WI38 (cell line): Measurements from ENCODE around the gene TBCD.

Experiments
- H3K4me3 ChIP-seq: 2 replicates; pipeline ENCODE4 v1.5.1; 2011; ENCODE audit warnings: low read depth, mild to moderate bottlenecking, control low read depth, low read length
- CTCF ChIP-seq: IDR thresholded peaks from 2 replicates; pipeline ENCODE4 v1.5.1; 2012; ENCODE audit warnings: low read depth, mild to moderate bottlenecking, control low read depth, low read length

Gene TBCD

GRCh38 chr17:82854226-82854625 is 102.4 kb downstream of the TBCD start:
- TF ChIP-seq CTCF, result no peak
- H3K4me3 ChIP-seq, result no peak overlapping the region

- H3K4me3 ChIP-seq, result no peak overlapping the region
- TF ChIP-seq CTCF, result no peak
Measured at GRCh38 chr17:82856361-82856760, 104.5 kb downstream of the TBCD start.

- no peak overlapping the region for H3K4me3 ChIP-seq
- TF ChIP-seq CTCF, result no peak
Measured at GRCh38 chr17:82858376-82859126, 106.7 kb downstream of the TBCD start.

- H3K4me3 ChIP-seq, result no peak overlapping the region
- TF ChIP-seq CTCF, result no peak
Measured at GRCh38 chr17:82859431-82860403, 107.9 kb downstream of the TBCD start.

GRCh38 chr17:82860606-82861392 is 108.9 kb downstream of the TBCD start:
- H3K4me3 ChIP-seq, result no peak overlapping the region

GRCh38 chr17:82861393-82861775 is 109.5 kb downstream of the TBCD start:
- H3K4me3 ChIP-seq, result no peak overlapping the region
- no peak for TF ChIP-seq CTCF

More at GRCh38 chr17:82860606-82861392, 108.9 kb downstream of the TBCD start:
- TF ChIP-seq CTCF, result no peak
